KG1 (cell line): Measurements from ENCODE around the gene DOC2B.

Experiments used
- DNase-seq: peaks from one replicate; lab custom pipeline; 2025; lab: John Stamatoyannopoulos, UW

DOC2B gene

GRCh38 chr17:162689-163088 is 18.8 kb downstream of the DOC2B start:
- no peak for DNase-seq

DNA sequence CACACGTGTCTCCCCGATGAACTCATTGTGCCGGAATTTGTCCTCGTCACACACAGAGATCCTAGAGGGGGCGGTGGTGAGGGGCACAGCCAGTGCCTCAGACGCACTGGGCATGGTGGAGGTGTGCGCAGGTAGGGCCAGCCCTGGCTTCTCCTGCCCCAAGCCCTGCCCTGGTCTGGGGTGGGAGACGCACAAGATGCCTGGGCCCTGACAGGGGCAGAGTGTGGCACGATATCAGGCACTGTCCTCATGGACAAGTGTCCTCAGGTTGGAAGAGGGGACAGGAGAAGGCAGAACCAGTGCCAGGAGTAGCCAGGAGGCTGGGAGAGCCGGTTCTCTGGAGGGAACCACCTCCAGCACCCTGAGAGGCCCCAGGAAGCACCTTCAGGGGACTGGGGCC is 20.0 kb downstream of the DOC2B start:
- no peak for DNase-seq

- DNase-seq, result no peak
Observed at GRCh38 chr17:160336-160735, 21.1 kb downstream of the DOC2B start.

DNA sequence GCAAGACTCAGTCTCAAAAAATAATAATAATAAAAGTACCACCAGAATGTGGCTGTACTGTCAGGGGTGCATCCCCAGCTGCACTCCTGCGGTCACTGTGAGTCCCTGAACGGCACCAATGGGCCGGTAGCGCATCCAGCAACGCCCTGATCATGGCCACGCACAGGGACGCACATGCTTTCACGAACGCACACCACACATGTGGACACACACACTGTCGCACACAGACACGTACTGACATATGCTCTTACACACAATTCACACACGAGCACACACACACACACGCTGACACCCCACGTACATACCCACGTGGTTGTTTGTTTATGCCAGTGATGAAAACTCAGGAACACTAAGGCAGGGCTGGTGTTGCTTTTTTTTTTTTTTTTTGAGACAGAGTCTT is 21.8 kb downstream of the DOC2B start:
- no peak for DNase-seq

DNA sequence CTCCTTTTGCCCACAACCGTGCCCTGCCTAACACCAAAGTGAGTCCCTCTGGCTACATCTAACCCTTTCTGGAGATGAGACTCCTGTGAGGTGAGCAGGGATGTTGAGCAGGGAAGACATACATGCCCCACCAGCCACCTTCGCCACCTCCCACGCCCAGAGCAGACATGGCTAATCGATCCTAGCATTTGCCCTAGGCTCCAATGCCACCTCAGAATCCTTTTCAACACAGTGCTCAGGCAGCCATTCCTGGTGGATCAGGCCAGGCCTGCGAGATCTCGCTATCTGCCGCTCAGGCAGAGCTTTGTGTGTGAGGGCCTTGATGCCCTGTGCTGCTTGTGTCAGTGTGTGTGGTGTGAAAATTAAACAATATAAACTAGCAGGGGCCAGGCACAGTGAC is 23.1 kb downstream of the DOC2B start:
- no peak for DNase-seq

DNA sequence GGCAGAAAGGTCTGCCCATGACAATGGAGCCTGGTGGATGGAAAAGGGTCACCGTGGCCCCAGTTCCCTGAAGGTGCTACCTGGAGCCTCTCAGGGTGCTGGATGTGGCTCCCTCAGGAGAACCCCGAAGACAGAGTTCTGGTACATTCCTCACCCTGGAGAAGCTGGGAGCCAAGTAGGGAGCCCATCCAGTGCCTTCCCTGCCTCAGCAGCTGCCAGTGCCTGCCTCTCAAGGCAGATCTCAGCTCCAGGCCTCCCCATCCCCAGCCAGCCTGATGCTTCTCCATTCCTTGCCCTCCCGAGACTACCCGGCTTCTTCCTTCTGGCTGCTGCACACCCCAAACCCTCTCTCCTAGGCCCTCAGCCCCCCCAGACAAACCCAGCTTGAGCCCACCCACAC is 23.5 kb downstream of the DOC2B start:
- DNase-seq, result no peak

DNA sequence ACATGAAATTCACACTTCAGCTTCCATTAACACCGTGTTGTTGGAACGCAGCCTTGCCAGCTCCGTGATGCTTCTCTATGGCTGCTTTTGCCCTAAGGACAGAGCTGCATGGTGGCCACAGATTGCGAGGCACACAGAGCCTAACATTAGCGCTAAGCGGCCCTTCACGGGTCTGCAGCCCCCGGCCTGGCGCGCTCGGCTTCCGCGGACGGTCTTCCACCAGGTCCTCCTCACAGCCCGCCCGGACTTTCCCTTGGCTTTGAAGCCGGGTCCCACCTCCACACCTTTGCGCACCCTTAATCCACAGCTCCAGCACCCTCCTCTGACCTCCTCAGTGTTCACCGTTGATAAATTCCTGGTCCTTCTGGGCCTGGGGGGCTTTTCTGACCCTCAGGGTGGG is 24.5 kb downstream of the DOC2B start:
- no peak for DNase-seq

DNA sequence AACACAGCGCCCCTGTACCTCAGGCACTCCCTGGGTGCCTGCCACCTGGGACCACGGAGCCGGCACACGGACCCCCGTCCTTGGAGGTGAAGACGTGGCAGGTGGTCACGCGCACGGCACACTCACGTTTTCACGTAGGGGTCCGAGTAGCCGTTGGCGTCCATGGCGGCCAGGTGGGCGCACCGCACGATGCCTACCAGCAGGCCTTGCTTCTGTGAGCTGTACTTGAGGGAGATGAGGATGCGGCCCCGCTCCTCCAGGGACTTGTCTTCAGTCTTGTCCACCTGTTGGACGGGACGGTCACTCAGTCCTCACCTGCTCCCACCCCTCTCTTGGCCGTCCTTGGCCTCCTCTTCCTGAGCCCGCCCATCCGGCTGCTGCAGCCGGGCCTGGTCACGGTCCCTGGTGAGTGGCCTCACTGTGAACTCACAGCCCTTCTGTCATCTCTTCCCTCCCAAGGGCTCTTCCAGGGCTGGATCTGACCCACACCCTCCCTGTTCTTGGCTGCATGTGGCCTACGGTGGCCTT is 25.3 kb downstream of the DOC2B start:
- DNase-seq, result no peak

- no peak for DNase-seq
Observed at GRCh38 chr17:155576-155975, 25.9 kb downstream of the DOC2B start.

DNA sequence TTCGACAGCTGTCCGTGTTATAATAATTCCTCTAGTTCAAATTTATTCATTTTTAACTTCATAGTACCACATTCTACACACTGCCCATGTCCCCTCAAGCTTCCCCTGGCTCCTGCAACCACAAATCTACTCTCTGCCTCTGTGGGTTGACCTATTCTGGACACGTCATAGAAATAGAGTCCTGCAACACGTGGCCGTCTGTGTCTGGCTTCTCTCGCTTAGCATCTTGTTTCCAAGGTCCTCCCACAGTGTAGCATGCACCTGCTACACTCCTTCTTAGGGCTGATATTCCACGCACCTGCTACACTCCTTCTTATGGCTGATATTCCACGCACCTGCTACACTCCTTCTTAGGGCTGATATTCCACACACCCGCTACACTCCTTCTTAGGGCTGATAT is 27.6 kb downstream of the DOC2B start:
- no peak for DNase-seq

GRCh38 chr17:152860-153420 is 28.5 kb downstream of the DOC2B start:
- no peak for DNase-seq

GRCh38 chr17:151886-152859 is 29.3 kb downstream of the DOC2B start:
- no peak for DNase-seq

- no peak for DNase-seq
Observed at GRCh38 chr17:151004-151403, 30.4 kb downstream of the DOC2B start.

DNA sequence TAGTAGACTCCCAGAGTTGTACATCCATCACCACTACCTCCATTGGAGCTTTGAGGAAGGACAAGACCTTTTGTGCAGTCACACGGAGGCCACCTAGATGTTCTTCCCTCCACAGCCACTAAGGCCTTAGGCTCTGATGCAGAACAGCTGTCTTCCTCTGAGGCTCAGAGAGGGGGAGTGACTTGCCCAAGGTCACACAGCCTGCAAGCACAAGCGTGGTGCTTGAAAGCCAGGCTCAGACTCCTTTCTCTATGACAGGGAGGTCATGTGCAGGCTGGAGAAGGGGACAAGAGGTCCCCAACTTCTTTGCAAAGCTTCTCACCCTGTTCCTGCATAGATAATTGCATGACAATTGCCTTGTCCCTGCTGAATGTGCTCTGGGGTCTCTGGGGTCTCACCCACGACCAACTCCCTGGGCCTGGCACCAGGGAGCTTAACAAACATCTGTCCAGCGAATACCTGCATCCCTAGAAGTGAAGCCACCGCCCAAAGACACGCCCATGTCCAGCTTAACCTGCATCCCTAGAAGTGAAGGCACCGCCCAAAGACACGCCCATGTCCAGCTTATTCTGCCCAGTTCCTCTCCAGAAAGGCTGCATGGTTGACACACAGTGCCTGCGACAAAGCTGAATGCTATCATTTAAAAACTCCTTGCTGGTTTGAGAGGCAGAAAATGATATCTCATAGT is 31.4 kb downstream of the DOC2B start:
- DNase-seq, result no peak

GRCh38 chr17:149231-149630 is 32.2 kb downstream of the DOC2B start:
- DNase-seq, result no peak

GRCh38 chr17:148757-149156 is 32.7 kb downstream of the DOC2B start:
- no peak for DNase-seq

GRCh38 chr17:147796-148740 is 33.4 kb downstream of the DOC2B start:
- DNase-seq, result no peak

DNA sequence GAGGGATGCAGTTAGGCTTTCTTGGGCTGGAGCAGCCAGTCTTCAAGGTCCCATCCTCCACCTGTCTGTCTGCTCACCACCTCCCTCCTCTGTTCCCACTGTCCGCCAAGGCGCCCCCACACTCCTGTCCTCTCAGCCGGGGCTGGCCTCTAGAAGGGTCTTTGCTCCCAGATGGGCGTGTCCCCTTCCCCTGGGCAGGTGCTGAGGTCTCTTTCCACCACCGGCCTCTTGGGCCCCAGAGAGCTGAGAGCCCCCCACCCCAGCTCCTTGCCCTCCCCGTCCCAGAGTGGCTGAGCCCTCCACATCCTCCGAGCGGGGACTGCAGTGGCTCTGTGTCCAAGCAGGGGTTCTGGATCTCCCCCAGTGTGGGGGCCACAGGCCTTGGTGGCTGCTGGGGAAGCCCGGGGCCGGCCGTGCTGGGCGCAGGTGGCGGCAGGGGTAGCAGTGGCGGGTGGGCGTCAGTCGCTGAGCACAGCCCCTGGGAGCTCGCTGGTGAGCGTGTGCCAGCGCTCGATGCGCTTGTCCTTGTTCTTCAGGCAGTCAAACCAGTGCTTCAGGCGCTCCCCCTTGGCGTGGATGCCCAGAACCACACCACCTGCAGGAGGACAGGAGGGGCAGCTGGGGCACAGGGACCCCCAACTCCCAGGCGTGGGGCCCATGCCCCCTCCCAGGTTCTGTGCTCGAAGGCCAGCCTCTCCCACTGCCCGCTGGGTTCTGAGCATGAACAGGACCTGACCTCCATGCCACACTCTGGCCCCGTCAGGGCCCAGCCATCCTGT is 34.3 kb downstream of the DOC2B start:
- DNase-seq, result no peak

GRCh38 chr17:146546-146945 is 34.9 kb downstream of the DOC2B start:
- no peak for DNase-seq

DNA sequence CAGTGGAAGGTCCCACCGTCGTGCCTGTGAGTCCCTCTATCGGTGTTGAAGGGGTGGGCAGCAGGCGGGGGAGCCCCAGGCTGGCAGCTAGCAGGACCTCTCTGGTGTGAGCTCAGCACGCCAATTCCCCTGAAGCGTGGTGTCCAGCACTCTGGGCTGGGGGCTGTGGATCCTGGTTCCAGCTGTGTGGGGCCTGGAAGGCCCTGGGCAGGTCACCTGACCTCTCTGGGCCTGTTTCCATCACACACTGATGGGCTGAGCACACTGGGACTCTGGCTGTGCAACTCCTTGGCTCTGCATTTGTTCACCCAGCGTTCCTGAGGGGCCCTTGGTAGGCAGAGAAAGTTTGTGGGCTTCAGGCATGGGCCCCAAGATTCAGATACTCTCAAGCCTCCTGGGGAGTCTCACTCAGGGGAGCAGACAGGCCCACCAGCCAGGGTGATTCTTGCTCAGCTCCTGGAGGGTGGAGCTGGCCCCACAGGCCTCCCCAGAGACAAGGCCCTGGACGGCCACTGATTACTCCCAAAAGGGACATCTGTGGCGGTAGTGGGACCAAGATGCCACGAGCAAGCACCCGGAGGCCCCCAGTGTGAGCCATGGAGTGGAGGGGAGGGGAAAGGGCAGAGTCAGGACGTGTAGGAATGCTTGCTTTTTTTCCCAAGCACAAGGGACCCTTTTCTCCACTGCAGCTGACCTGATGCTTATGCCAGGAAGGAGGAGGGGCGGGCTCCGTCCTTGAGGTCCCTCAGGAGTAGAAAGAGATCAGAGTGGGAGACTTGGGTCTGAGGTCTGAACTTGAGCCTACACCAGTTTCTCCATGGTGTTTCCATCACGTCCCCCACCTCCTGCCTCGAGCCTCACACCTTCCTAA is 35.5 kb downstream of the DOC2B start:
- no peak for DNase-seq
